ENCODE data around the gene STK10. TPM values are rescaled to one million over a fixed set of nuclear protein-coding genes. Genes with fewer than 3 reads are reported as not detected.

Gene STK10
- total and polyA plus RNA-seq, 4 donors, result 2.8 to 21.7 (median 7.7) TPM

GRCh38 chr5:171997011-171997410, 191.0 kb downstream of the STK10 start:
- H3K27ac ChIP-seq (ENCODE audit: low read depth in 1 of 2, low read length in 2 of 2), result peak overlapping the region in 1 of 2 donors; percentile 26
- peaks cover 5 to 22% (median 14%) of the 10 kb centered on the region in 4 donors for H3K4me1 ChIP-seq (ENCODE audit: control insufficient read depth in 4 of 4, insufficient read depth in 4 of 4, low read length in 3 of 4)
- WGBS, result 49% methylated on average over 3 of the region's 3 CpGs
- DNase-seq (ENCODE audit: low spot score), result no peak
- H3K9me3 ChIP-seq (ENCODE audit: control insufficient read depth in 4 of 4, low read length in 3 of 4), result no peaks in the 10 kb centered on the region
- no peak overlapping the region for H3K4me3 ChIP-seq (ENCODE audit: low read depth in 1 of 3, low read length in 3 of 3)
- H3K9ac ChIP-seq (ENCODE audit: low read depth in 1 of 2, low read length in 2 of 2), result no peak overlapping the region
- H3K36me3 ChIP-seq (ENCODE audit: control insufficient read depth in 4 of 4, insufficient read depth in 3 of 4, low read depth in 1 of 4, low read length in 3 of 4), result peaks cover 0 to 5% (median 0%) of the 10 kb centered on the region in 4 donors
- TF ChIP-seq JUND (IDR thresholded peaks at IDR 0.05), result no peak
- TF ChIP-seq MAX (IDR thresholded peaks at IDR 0.05), result peak; percentile 18
- no peak for TF ChIP-seq SP1 (IDR thresholded peaks at IDR 0.05)
- TF ChIP-seq GABPA (IDR thresholded peaks at IDR 0.05 in 1 of 2, conservative IDR thresholded peaks at IDR 0.05 in 1 of 2), result no peak
- TF ChIP-seq RAD21 (IDR thresholded peaks at IDR 0.05), result no peak
- TF ChIP-seq RXRA (IDR thresholded peaks at IDR 0.05), result peak in 1 of 2 donors; percentile 54
- no peak for TF ChIP-seq FOXA2 (IDR thresholded peaks at IDR 0.05)
- peak; percentile 72 for TF ChIP-seq YY1 (IDR thresholded peaks at IDR 0.05)
- no peak for TF ChIP-seq EGR1 (IDR thresholded peaks at IDR 0.05; ENCODE audit: low read depth in 2 of 2)
- peak; percentile 8 to 30 for TF ChIP-seq HNF4A (conservative IDR thresholded peaks at IDR 0.05)
- TF ChIP-seq HNF4G (IDR thresholded peaks at IDR 0.05), result no peak
- TF ChIP-seq, protein P1, sequence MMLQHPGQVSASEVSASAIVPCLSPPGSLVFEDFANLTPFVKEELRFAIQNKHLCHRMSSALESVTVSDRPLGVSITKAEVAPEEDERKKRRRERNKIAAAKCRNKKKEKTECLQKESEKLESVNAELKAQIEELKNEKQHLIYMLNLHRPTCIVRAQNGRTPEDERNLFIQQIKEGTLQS (IDR thresholded peaks at IDR 0.05), result no peak
- TF ChIP-seq TAF1 (conservative IDR thresholded peaks at IDR 0.05), result no peak
- H3K27me3 ChIP-seq (ENCODE audit: control insufficient read depth in 4 of 4, insufficient read depth in 4 of 4, low read length in 3 of 4), result no peaks in the 10 kb centered on the region

GRCh38 chr5:171992813-171993212, 195.2 kb downstream of the STK10 start:
- Histone ChIP-seq H3K9ac (ENCODE audit: low read depth in 1 of 2, low read length in 2 of 2) (no peak overlapping the region), H3K9me3 (ENCODE audit: control insufficient read depth in 4 of 4, low read length in 3 of 4) (no peaks in the 10 kb centered on the region), H3K36me3 (ENCODE audit: control insufficient read depth in 4 of 4, insufficient read depth in 3 of 4, low read depth in 1 of 4, low read length in 3 of 4) (peaks cover 0 to 6% (median 2%) of the 10 kb centered on the region in 4 donors), H3K27me3 (ENCODE audit: control insufficient read depth in 4 of 4, insufficient read depth in 4 of 4, low read length in 3 of 4) (no peaks in the 10 kb centered on the region), H3K4me3 (ENCODE audit: low read depth in 1 of 3, low read length in 3 of 3) (no peak overlapping the region), H3K27ac (ENCODE audit: low read depth in 1 of 2, low read length in 2 of 2) (no peak overlapping the region), H3K4me1 (ENCODE audit: control insufficient read depth in 4 of 4, insufficient read depth in 4 of 4, low read length in 3 of 4) (peaks cover 3 to 31% (median 13%) of the 10 kb centered on the region in 4 donors)
- no peak for DNase-seq (ENCODE audit: low spot score)
- 93% methylated on average over 2 of the region's 2 CpGs for WGBS
- no peak for TF ChIP-seq HNF4A (conservative IDR thresholded peaks at IDR 0.05)
- no peak for TF ChIP-seq NR2F2 (IDR thresholded peaks at IDR 0.05)
- no peak for TF ChIP-seq RAD21 (IDR thresholded peaks at IDR 0.05)
- no peak for TF ChIP-seq TAF1 (conservative IDR thresholded peaks at IDR 0.05)
- TF ChIP-seq, protein P1 (IDR thresholded peaks at IDR 0.05), result no peak
- no peak for TF ChIP-seq ZBTB33 (IDR thresholded peaks at IDR 0.05)
- TF ChIP-seq GABPA (IDR thresholded peaks at IDR 0.05 in 1 of 2, conservative IDR thresholded peaks at IDR 0.05 in 1 of 2), result no peak
- no peak for TF ChIP-seq SP1 (IDR thresholded peaks at IDR 0.05)
- TF ChIP-seq, protein P2, sequence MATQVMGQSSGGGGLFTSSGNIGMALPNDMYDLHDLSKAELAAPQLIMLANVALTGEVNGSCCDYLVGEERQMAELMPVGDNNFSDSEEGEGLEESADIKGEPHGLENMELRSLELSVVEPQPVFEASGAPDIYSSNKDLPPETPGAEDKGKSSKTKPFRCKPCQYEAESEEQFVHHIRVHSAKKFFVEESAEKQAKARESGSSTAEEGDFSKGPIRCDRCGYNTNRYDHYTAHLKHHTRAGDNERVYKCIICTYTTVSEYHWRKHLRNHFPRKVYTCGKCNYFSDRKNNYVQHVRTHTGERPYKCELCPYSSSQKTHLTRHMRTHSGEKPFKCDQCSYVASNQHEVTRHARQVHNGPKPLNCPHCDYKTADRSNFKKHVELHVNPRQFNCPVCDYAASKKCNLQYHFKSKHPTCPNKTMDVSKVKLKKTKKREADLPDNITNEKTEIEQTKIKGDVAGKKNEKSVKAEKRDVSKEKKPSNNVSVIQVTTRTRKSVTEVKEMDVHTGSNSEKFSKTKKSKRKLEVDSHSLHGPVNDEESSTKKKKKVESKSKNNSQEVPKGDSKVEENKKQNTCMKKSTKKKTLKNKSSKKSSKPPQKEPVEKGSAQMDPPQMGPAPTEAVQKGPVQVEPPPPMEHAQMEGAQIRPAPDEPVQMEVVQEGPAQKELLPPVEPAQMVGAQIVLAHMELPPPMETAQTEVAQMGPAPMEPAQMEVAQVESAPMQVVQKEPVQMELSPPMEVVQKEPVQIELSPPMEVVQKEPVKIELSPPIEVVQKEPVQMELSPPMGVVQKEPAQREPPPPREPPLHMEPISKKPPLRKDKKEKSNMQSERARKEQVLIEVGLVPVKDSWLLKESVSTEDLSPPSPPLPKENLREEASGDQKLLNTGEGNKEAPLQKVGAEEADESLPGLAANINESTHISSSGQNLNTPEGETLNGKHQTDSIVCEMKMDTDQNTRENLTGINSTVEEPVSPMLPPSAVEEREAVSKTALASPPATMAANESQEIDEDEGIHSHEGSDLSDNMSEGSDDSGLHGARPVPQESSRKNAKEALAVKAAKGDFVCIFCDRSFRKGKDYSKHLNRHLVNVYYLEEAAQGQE (IDR thresholded peaks at IDR 0.05), result no peak
- TF ChIP-seq JUND (IDR thresholded peaks at IDR 0.05), result no peak
- no peak for TF ChIP-seq CTCF (IDR thresholded peaks at IDR 0.05; ENCODE audit: low read depth, low read length, missing input control)
- TF ChIP-seq MAX (IDR thresholded peaks at IDR 0.05), result no peak
- TF ChIP-seq FOXA2 (IDR thresholded peaks at IDR 0.05), result no peak
- no peak for TF ChIP-seq HNF4G (IDR thresholded peaks at IDR 0.05)
- no peak for TF ChIP-seq EGR1 (IDR thresholded peaks at IDR 0.05; ENCODE audit: low read depth in 2 of 2)
- TF ChIP-seq YY1 (IDR thresholded peaks at IDR 0.05), result no peak
- no peak for TF ChIP-seq FOXA1 (IDR thresholded peaks at IDR 0.05)
- TF ChIP-seq RXRA (IDR thresholded peaks at IDR 0.05), result no peak
